Measurements from ENCODE around the gene WDR89. TPM values are rescaled to one million over a fixed set of nuclear protein-coding genes. Genes with fewer than 3 reads are reported as not detected.
"Not testable (repeated sequence)": the region's sequence is repeated elsewhere in the genome, so short reads cannot be mapped to it uniquely, and the experiment has no call there.

Gene WDR89
- total RNA-seq, 1 donor = 10.5 TPM

DNA sequence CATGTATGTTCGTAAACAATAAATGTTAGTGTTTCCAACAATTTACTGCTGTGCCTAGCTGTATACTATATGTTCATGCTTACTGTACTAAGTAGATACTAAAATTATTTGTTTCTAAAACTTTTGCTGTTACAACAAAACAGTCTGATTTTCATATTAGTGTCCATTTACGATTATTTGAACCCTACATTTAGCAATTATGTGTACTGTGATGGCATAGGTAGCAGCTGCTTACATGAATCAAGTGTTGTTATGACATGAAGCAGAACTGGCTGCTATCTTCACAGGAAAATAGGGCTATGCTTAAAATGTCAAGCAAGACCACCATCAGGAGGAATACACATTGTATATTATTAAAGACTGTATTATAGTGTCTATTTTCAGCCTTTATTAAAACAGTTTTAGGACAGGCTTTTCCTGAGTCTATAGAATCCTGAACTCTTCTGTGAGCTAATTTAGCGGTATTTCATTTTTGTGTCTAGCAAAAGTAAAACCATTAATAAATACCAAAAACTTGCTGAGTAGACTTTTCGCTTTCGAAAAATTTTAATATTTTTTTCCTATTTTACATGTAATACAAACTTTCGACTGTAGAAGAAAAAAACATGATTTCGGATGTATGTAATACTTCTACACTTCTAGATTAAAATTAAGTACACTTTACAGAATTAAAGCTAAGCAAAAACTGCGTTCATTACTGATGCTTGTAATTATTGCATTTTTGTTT lies 1.1 kb upstream of the WDR89 start:
- no peaks in the 10 kb centered on the region for H3K27me3 ChIP-seq (ENCODE audit: insufficient read depth, low read length)
- TF ChIP-seq, protein P1, sequence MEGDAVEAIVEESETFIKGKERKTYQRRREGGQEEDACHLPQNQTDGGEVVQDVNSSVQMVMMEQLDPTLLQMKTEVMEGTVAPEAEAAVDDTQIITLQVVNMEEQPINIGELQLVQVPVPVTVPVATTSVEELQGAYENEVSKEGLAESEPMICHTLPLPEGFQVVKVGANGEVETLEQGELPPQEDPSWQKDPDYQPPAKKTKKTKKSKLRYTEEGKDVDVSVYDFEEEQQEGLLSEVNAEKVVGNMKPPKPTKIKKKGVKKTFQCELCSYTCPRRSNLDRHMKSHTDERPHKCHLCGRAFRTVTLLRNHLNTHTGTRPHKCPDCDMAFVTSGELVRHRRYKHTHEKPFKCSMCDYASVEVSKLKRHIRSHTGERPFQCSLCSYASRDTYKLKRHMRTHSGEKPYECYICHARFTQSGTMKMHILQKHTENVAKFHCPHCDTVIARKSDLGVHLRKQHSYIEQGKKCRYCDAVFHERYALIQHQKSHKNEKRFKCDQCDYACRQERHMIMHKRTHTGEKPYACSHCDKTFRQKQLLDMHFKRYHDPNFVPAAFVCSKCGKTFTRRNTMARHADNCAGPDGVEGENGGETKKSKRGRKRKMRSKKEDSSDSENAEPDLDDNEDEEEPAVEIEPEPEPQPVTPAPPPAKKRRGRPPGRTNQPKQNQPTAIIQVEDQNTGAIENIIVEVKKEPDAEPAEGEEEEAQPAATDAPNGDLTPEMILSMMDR (IDR thresholded peaks at IDR 0.05; ENCODE audit: extremely low read depth, low read depth, low read length) = no peak
- H3K4me2 ChIP-seq (ENCODE audit: insufficient read depth, low read length) = peak overlapping the region; percentile 98
- H3K4me3 ChIP-seq (ENCODE audit: insufficient read depth, low read length) = peak overlapping the region; percentile 82
- peak overlapping the region; percentile 86 for H2AFZ ChIP-seq (ENCODE audit: low read length)
- H3K79me2 ChIP-seq (ENCODE audit: insufficient read depth, low read length) = peaks cover 24% of the 10 kb centered on the region
- DNase-seq (ENCODE audit: insufficient read length, low spot score, missing footprints) = no peak
- no peaks in the 10 kb centered on the region for H3K9me3 ChIP-seq (ENCODE audit: low read depth, low read length)
- peaks cover 11% of the 10 kb centered on the region for H3K4me1 ChIP-seq (ENCODE audit: insufficient read depth, low read length)
- H4K20me1 ChIP-seq (ENCODE audit: insufficient read depth, low read length) = no peaks in the 10 kb centered on the region
- peak overlapping the region; percentile 94 for H3K27ac ChIP-seq (ENCODE audit: low read depth, low read length)
- peaks cover 3% of the 10 kb centered on the region for H3K36me3 ChIP-seq (ENCODE audit: insufficient read depth, low read length)

DNA sequence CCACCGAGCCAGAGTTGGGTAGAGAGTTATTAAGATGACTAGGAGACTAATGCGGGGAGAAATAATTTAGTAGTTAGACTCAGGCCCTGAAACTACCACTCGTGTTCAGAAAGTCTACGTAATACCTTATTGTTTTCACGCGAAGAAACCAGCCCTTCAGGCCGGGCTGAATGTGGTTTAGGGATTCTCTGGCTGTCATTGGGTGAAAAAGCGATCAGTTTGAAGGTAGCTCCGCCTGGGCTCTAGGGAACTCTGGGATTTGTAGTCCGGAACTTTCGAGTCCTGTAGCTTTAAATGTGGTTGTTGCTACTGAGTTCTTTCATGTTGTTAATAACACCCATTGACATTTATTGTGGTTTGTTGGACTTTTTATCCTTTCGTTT lies 549 bp upstream of the WDR89 start:
- Histone ChIP-seq H3K36me3 (ENCODE audit: insufficient read depth, low read length) (peaks cover 3% of the 10 kb centered on the region), H3K9me3 (ENCODE audit: low read depth, low read length) (no peaks in the 10 kb centered on the region), H2AFZ (ENCODE audit: low read length) (peak overlapping the region; percentile 86), H3K4me3 (ENCODE audit: insufficient read depth, low read length) (peak overlapping the region; percentile 82), H3K4me2 (ENCODE audit: insufficient read depth, low read length) (peak overlapping the region; percentile 98), H4K20me1 (ENCODE audit: insufficient read depth, low read length) (no peaks in the 10 kb centered on the region), H3K27ac (ENCODE audit: low read depth, low read length) (peak overlapping the region; percentile 94), H3K4me1 (ENCODE audit: insufficient read depth, low read length) (peaks cover 5% of the 10 kb centered on the region), H3K79me2 (ENCODE audit: insufficient read depth, low read length) (peaks cover 30% of the 10 kb centered on the region), H3K27me3 (ENCODE audit: insufficient read depth, low read length) (no peaks in the 10 kb centered on the region)
- DNase-seq (ENCODE audit: insufficient read length, low spot score, missing footprints) = peak; percentile 91
- TF ChIP-seq, protein P1 (IDR thresholded peaks at IDR 0.05; ENCODE audit: extremely low read depth, low read depth, low read length) = no peak

DNA sequence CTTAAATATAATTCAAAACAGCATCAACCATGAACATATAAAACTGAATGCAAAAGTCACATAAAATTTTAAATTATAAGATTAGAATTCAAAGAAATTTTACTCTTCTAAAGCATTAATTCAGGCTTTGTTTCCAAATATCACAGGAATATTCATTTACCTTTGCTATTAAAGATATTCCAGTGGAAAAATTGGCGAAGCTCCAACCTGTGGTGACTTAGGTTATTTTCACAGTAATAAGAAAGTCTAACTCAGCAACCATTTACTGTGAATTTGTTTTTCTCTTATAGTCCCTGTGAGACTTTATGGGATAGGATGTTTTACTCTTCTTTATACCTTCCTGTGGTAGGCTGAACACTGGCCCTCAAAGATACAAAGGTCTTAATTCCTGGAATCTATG lies 3.2 kb downstream of the WDR89 start:
- H3K4me3 ChIP-seq (ENCODE audit: insufficient read depth, low read length) = no peak overlapping the region
- H3K9me3 ChIP-seq (ENCODE audit: low read depth, low read length) = no peaks in the 10 kb centered on the region
- no peaks in the 10 kb centered on the region for H3K27me3 ChIP-seq (ENCODE audit: insufficient read depth, low read length)
- TF ChIP-seq, protein P1 (IDR thresholded peaks at IDR 0.05; ENCODE audit: extremely low read depth, low read depth, low read length) = no peak
- no peak overlapping the region for H3K4me2 ChIP-seq (ENCODE audit: insufficient read depth, low read length)
- H3K36me3 ChIP-seq (ENCODE audit: insufficient read depth, low read length) = peaks cover 3% of the 10 kb centered on the region
- no peak for DNase-seq (ENCODE audit: insufficient read length, low spot score, missing footprints)
- H3K79me2 ChIP-seq (ENCODE audit: insufficient read depth, low read length) = peaks cover 61% of the 10 kb centered on the region
- H3K27ac ChIP-seq (ENCODE audit: low read depth, low read length) = no peak overlapping the region
- H2AFZ ChIP-seq (ENCODE audit: low read length) = no peak overlapping the region
- peaks cover 5% of the 10 kb centered on the region for H3K4me1 ChIP-seq (ENCODE audit: insufficient read depth, low read length)
- no peaks in the 10 kb centered on the region for H4K20me1 ChIP-seq (ENCODE audit: insufficient read depth, low read length)

DNA sequence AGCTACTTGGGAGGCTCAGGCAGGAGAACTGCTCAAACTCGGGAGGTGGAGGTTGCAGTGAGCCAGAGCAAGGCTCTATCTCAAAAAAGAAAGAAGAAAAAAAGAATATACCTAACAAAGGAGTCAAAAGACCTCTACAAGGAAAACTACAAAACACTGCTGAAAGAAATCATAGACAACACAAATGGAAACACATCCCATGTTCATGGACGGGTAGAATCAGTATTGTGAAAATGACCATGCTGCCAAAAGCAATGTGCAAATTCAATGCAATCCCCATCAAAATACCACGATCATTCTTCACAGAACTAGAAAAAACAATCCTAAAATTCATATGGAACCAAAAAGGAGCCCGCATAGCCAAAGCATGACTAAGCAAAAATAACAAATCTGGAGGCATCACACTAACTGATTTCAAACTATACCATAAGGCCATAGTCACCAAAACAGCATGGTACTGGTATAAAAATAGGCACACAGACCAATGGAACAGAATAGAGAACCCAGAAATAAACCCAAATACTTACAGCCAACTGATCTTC lies 5.5 kb downstream of the WDR89 start:
- H3K27ac ChIP-seq (ENCODE audit: low read depth, low read length); H2AFZ ChIP-seq (ENCODE audit: low read length); H3K27me3 ChIP-seq (ENCODE audit: insufficient read depth, low read length); H4K20me1 ChIP-seq (ENCODE audit: insufficient read depth, low read length); H3K4me2 ChIP-seq (ENCODE audit: insufficient read depth, low read length); H3K4me1 ChIP-seq (ENCODE audit: insufficient read depth, low read length); H3K4me3 ChIP-seq (ENCODE audit: insufficient read depth, low read length); H3K36me3 ChIP-seq (ENCODE audit: insufficient read depth, low read length); H3K9me3 ChIP-seq (ENCODE audit: low read depth, low read length); DNase-seq (ENCODE audit: insufficient read length, low spot score, missing footprints): not testable (repeated sequence)
- peaks cover 79% of the 10 kb centered on the region for H3K79me2 ChIP-seq (ENCODE audit: insufficient read depth, low read length)
